WTC11 (cell line): Measurements from ENCODE around the gene PRKCG.

Source experiments
- ATF1 ChIP-seq: sonication (generic); formaldehyde crosslinking; IDR thresholded peaks from 2 replicates; pipeline ENCODE4 v1.8.1; 2023; ENCODE audit warnings: mild to moderate bottlenecking, moderate library complexity, missing genetic modification reagents
- ESRRA ChIP-seq: sonication (generic); formaldehyde crosslinking; IDR thresholded peaks from 2 replicates; pipeline ENCODE4 v1.8.1; 2022; ENCODE audit warnings: mild to moderate bottlenecking, missing genetic modification reagents, borderline replicate concordance
- FOXK1 ChIP-seq: sonication (generic); formaldehyde crosslinking; IDR thresholded peaks from 2 replicates; pipeline ENCODE4 v1.8.0; 2022; ENCODE audit warnings: mild to moderate bottlenecking, moderate library complexity, missing genetic modification reagents
- MXD4 ChIP-seq: fragments of 250-450 bp; sonication (Bioruptor Pico); IDR thresholded peaks from 2 replicates; pipeline ENCODE4 v1.8.0; 2021; ENCODE audit warnings: mild to moderate bottlenecking, moderate library complexity, borderline replicate concordance
- NR2C2 ChIP-seq: sonication (generic); formaldehyde crosslinking; IDR thresholded peaks from 2 replicates; pipeline ENCODE4 v1.8.0; 2022; ENCODE audit warnings: mild to moderate bottlenecking, missing genetic modification reagents
- NR3C1 ChIP-seq: sonication (generic); formaldehyde crosslinking; conservative IDR thresholded peaks from 2 replicates; pipeline ENCODE4 v1.8.1; 2023; ENCODE audit warnings: low read depth, mild to moderate bottlenecking, missing genetic modification reagents
- ZBTB21 ChIP-seq: sonication (generic); formaldehyde crosslinking; IDR thresholded peaks from 2 replicates; pipeline ENCODE4 v1.8.1; 2023; ENCODE audit warnings: mild to moderate bottlenecking, missing genetic modification reagents, borderline replicate concordance
- ZNF317 ChIP-seq: sonication (generic); formaldehyde crosslinking; IDR thresholded peaks from 2 replicates; pipeline ENCODE4 v1.8.1; 2023; ENCODE audit warnings: low read depth, mild to moderate bottlenecking, moderate library complexity, missing genetic modification reagents, borderline replicate concordance
- TF ChIP-seq, protein P1 (sequence below): fragments of 200-600 bp; IDR thresholded peaks from 2 replicates; pipeline ENCODE4 v1.8.0; 2022; ENCODE audit warnings: antibody characterized with exemption
- TF ChIP-seq, protein P2 (sequence below): sonication (generic); formaldehyde crosslinking; IDR thresholded peaks from 2 replicates; pipeline ENCODE4 v1.8.0; 2022; ENCODE audit warnings: mild to moderate bottlenecking, missing genetic modification reagents
- TF ChIP-seq, protein P3 (sequence below): sonication (generic); formaldehyde crosslinking; IDR thresholded peaks from 2 replicates; pipeline ENCODE4 v1.8.1; 2023; ENCODE audit warnings: mild to moderate bottlenecking, missing genetic modification reagents, moderate library complexity
- TF ChIP-seq, protein P4 (sequence below): sonication (generic); formaldehyde crosslinking; IDR thresholded peaks from 2 replicates; pipeline ENCODE4 v1.8.0; 2022; ENCODE audit warnings: mild to moderate bottlenecking, missing genetic modification reagents
- TF ChIP-seq, protein P5 (sequence below): sonication (generic); formaldehyde crosslinking; IDR thresholded peaks from 2 replicates; pipeline ENCODE4 v1.8.1; 2022; ENCODE audit warnings: missing genetic modification reagents, borderline replicate concordance

DNA sequence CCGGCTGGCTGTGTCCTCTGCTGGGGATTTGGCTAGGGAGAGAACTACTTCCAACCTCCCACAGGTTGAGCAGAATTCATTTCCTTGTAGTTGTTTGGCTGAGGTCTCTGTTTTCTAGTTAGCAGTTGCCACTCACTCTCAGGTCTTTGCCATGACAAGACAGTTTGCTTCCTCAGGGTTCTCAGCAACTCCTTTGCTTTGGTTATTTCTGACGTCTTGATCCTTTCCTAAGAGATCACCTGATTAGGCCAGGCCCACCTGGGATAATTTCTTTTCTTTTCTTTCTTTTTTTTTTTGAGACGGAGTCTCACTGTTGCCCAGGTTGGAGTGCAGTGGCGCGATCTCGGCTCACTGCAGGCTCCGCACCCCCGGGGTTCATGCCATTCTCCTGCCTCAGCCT, 71.4 kb downstream of the PRKCG start:
- TF ChIP-seq MXD4 (no peak), NR3C1 (CRISPR knock-in tag) (no peak), ZNF317 (CRISPR knock-in tag) (no peak), ZBTB21 (CRISPR knock-in tag) (no peak), FOXK1 (CRISPR knock-in tag) (no peak), NR2C2 (no peak), ESRRA (CRISPR knock-in tag) (no peak), ATF1 (CRISPR knock-in tag) (no peak)
- TF ChIP-seq, protein P1, sequence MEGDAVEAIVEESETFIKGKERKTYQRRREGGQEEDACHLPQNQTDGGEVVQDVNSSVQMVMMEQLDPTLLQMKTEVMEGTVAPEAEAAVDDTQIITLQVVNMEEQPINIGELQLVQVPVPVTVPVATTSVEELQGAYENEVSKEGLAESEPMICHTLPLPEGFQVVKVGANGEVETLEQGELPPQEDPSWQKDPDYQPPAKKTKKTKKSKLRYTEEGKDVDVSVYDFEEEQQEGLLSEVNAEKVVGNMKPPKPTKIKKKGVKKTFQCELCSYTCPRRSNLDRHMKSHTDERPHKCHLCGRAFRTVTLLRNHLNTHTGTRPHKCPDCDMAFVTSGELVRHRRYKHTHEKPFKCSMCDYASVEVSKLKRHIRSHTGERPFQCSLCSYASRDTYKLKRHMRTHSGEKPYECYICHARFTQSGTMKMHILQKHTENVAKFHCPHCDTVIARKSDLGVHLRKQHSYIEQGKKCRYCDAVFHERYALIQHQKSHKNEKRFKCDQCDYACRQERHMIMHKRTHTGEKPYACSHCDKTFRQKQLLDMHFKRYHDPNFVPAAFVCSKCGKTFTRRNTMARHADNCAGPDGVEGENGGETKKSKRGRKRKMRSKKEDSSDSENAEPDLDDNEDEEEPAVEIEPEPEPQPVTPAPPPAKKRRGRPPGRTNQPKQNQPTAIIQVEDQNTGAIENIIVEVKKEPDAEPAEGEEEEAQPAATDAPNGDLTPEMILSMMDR, result no peak
- TF ChIP-seq, protein P2, sequence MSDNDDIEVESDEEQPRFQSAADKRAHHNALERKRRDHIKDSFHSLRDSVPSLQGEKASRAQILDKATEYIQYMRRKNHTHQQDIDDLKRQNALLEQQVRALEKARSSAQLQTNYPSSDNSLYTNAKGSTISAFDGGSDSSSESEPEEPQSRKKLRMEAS (CRISPR knock-in tag), result no peak
- TF ChIP-seq, protein P3, sequence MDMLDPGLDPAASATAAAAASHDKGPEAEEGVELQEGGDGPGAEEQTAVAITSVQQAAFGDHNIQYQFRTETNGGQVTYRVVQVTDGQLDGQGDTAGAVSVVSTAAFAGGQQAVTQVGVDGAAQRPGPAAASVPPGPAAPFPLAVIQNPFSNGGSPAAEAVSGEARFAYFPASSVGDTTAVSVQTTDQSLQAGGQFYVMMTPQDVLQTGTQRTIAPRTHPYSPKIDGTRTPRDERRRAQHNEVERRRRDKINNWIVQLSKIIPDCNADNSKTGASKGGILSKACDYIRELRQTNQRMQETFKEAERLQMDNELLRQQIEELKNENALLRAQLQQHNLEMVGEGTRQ, result no peak
- TF ChIP-seq, protein P4, sequence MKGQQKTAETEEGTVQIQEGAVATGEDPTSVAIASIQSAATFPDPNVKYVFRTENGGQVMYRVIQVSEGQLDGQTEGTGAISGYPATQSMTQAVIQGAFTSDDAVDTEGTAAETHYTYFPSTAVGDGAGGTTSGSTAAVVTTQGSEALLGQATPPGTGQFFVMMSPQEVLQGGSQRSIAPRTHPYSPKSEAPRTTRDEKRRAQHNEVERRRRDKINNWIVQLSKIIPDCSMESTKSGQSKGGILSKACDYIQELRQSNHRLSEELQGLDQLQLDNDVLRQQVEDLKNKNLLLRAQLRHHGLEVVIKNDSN (CRISPR knock-in tag), result no peak
- TF ChIP-seq, protein P5, sequence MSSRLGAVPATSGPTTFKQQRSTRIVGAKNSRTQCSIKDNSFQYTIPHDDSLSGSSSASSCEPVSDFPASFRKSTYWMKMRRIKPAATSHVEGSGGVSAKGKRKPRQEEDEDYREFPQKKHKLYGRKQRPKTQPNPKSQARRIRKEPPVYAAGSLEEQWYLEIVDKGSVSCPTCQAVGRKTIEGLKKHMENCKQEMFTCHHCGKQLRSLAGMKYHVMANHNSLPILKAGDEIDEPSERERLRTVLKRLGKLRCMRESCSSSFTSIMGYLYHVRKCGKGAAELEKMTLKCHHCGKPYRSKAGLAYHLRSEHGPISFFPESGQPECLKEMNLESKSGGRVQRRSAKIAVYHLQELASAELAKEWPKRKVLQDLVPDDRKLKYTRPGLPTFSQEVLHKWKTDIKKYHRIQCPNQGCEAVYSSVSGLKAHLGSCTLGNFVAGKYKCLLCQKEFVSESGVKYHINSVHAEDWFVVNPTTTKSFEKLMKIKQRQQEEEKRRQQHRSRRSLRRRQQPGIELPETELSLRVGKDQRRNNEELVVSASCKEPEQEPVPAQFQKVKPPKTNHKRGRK (CRISPR knock-in tag), result no peak
